ENCODE measurements around the gene CCDC158. TPM values are rescaled to one million over a fixed set of nuclear protein-coding genes. Genes with fewer than 3 reads are reported as not detected.

CCDC158 gene
- total and polyA plus RNA-seq, 9 donors = 0.02 to 0.23 (median 0.15) TPM; not detected in 3

DNA sequence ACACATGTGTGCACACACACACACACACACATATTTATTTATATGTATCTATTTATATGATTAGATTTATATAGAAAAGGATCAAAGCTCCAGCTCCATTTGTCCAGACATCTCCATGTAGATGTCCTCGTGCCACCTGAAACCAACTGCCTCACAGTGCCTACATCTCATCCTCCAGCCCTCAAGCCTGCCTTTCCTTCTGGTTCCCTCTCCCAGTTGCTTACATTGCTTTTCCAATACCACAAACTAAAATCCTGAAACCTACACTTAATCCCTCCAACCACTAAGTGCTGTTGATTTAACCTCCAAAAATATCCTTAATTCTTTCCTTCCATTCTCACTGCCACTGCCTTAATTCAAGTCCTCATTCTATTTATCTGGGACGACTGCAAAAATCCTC is 63.0 kb downstream of the CCDC158 start:
- H3K36me3 ChIP-seq = no peaks in the 10 kb centered on the region
- no peak overlapping the region for H3K4me3 ChIP-seq
- no peak overlapping the region for H3K27ac ChIP-seq
- no peaks in the 10 kb centered on the region for H3K4me1 ChIP-seq (ENCODE audit: insufficient read depth)
- no peak for TF ChIP-seq EP300 (IDR thresholded peaks at IDR 0.05)
- TF ChIP-seq, protein P1, sequence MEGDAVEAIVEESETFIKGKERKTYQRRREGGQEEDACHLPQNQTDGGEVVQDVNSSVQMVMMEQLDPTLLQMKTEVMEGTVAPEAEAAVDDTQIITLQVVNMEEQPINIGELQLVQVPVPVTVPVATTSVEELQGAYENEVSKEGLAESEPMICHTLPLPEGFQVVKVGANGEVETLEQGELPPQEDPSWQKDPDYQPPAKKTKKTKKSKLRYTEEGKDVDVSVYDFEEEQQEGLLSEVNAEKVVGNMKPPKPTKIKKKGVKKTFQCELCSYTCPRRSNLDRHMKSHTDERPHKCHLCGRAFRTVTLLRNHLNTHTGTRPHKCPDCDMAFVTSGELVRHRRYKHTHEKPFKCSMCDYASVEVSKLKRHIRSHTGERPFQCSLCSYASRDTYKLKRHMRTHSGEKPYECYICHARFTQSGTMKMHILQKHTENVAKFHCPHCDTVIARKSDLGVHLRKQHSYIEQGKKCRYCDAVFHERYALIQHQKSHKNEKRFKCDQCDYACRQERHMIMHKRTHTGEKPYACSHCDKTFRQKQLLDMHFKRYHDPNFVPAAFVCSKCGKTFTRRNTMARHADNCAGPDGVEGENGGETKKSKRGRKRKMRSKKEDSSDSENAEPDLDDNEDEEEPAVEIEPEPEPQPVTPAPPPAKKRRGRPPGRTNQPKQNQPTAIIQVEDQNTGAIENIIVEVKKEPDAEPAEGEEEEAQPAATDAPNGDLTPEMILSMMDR (IDR thresholded peaks at IDR 0.05) = no peak
- TF ChIP-seq POLR2A (IDR thresholded peaks at IDR 0.05) = no peak
- H3K27me3 ChIP-seq = no peaks in the 10 kb centered on the region
- peaks cover 0 to 8% of the 10 kb centered on the region in 2 donors for H3K9me3 ChIP-seq
- DNase-seq = no peak
- WGBS, 3 donors = 66 to 77% (median 76%) methylated on average over 2 of the region's 2 CpGs
- intact Hi-C loops (cut with DNase I) = no loop called here

DNA sequence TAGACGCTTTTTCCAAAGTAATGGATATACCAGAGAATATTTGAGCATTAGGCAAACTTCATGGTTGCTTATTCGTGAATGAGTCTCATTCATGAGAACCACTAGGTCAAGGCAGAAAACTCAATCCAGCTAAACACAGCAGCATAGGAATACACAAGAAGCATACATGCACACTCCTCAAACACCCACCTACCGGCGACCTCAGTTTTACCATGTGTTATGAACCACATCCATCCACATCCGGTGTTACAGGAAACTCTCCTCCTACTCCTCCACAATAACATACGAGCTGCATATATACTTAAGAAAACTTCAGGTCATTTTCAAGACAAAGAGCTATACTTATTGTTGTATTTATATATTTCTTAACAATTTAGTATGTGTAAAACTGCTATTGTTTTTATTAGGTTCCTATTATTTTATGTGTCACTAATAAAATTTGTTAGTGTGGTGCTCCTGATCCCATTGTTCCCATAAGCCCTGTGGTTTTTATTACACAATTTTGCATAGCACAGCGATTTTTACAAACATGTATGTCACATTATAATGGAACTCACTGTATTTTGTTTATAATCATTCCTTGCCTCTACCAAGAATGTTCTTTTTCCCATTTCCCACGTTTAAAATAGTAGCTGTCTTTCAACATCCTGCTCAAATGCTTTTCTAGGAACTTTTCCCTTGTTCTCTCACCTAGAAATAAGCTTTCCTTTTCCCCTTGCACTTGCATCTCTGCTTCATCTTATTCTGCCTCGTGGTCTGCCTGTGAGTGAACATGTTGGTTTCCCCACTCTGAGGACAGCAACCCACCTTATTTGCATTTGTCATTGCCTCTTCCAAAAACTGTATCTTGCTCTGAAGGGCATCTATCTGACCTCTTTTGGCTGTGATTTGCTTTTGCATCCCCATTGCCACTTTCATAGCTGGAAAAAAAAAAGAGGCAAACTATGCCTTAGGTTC is 66.1 kb downstream of the CCDC158 start:
- Histone ChIP-seq H3K4me3 (no peak overlapping the region), H3K4me1 (ENCODE audit: insufficient read depth) (no peaks in the 10 kb centered on the region), H3K36me3 (no peaks in the 10 kb centered on the region), H3K27ac (no peak overlapping the region), H3K9me3 (peaks cover 0 to under 1% of the 10 kb centered on the region in 2 donors), H3K27me3 (no peaks in the 10 kb centered on the region)
- no peak for DNase-seq
- 65 to 70% (median 67%) methylated on average over 9 of the region's 9 CpGs for WGBS, 3 donors
- intact Hi-C loops (cut with DNase I) = no loop called here
- no peak for TF ChIP-seq EP300 (IDR thresholded peaks at IDR 0.05)
- TF ChIP-seq, protein P1 (IDR thresholded peaks at IDR 0.05) = no peak
- TF ChIP-seq POLR2A (IDR thresholded peaks at IDR 0.05) = no peak

DNA sequence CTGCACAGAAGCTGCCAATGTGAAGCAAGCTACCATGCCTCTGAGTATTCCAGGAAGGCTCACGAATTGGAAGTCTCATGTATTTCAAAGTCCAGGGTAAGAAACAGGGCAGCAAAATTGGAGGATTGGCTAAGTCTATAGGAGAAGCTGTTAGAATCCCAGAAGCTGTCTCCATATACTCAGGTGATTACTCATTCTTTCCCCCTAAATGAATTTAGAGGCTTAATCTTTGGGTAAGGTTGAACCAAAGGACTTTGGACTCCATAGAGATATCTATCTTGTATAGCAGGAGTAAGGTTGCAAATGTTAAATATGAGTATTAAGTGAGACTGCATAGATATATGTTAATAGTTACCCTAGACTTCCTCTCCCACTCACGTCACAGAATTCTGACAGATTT is 78.1 kb downstream of the CCDC158 start:
- TF ChIP-seq POLR2A (IDR thresholded peaks at IDR 0.05) (no peak), EP300 (IDR thresholded peaks at IDR 0.05) (no peak)
- TF ChIP-seq, protein P1 (IDR thresholded peaks at IDR 0.05) = no peak
- H3K9me3 ChIP-seq = no peaks in the 10 kb centered on the region
- intact Hi-C loops (cut with DNase I) = loop anchor here in 1 of 4 donors (5.0 kb wide), 1 partner anchor 674 kb away; no protein-coding TSS in a partner anchor
- no peaks in the 10 kb centered on the region for H3K4me1 ChIP-seq (ENCODE audit: insufficient read depth)
- no peak overlapping the region for H3K4me3 ChIP-seq
- no peaks in the 10 kb centered on the region for H3K27me3 ChIP-seq
- H3K36me3 ChIP-seq = no peaks in the 10 kb centered on the region
- whole genome bisulfite sequencing, 3 donors = 75 to 89% (median 82%) methylated on average over 2 of the region's 2 CpGs
- H3K27ac ChIP-seq = no peak overlapping the region
- no peak for DNase-seq

DNA sequence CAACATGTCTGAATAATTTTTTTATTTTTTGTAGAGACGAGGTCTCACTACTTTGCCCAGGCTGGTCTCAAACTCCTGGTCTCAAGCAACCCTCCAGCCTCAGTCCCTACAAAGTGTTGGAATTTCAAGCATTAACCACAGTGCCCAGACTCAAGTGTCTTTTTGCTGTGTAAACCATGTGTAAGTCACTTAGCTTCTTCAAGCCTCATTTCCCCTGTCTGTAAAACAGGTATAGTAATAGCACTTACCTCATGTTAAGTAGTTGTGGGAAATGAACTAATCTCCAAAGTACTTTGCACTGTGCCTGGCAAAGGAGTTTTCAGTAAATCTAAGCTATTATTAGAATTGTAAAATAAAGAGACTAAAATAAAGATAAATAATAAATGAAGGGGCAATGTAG is 78.8 kb downstream of the CCDC158 start:
- intact Hi-C loops (cut with DNase I) = loop anchor here in 1 of 4 donors (5.0 kb wide), 1 partner anchor 675 kb away; no protein-coding TSS in a partner anchor
- TF ChIP-seq, protein P1 (IDR thresholded peaks at IDR 0.05) = no peak
- TF ChIP-seq POLR2A (IDR thresholded peaks at IDR 0.05) = no peak
- TF ChIP-seq EP300 (IDR thresholded peaks at IDR 0.05) = no peak
- Histone ChIP-seq H3K4me1 (ENCODE audit: insufficient read depth) (no peaks in the 10 kb centered on the region), H3K36me3 (no peaks in the 10 kb centered on the region), H3K27me3 (no peaks in the 10 kb centered on the region), H3K9me3 (no peaks in the 10 kb centered on the region), H3K4me3 (no peak overlapping the region), H3K27ac (no peak overlapping the region)
- 89 to 100% (median 91%) methylated on average over 1 of the region's 1 CpG for WGBS, 3 donors
- DNase-seq = no peak

All from ovary (tissue), 9 donors.